HepG2 (cell line): Measurements from ENCODE around the gene PRR12. TPM values are rescaled to one million over a fixed set of nuclear protein-coding genes. Genes with fewer than 3 reads are reported as not detected.

Experiments
- ATAC-seq: fragments of 200-7000 bp; cut with Tn5 transposase; 3 replicates; pipeline ENCODE4 v1.9.1; 2020; ENCODE audit warnings: mild to moderate bottlenecking, moderate library complexity
- BruUV-seq: library from RNA; stranded (reverse); fragments of 400-500 nt; replicated peaks from 2 replicates; lab custom pipeline; 2021; lab: Mats Ljungman, UMichigan
- CTCF ChIA-PET: fragments of 300-600 bp; formaldehyde crosslinking; extraction: SDS; loops from one replicate; lab custom pipeline; 2021; ENCODE audit warnings: low total read pairs, inconsistent platforms, low intra/inter-chr PET ratio; lab: Yijun Ruan, JAX
- POLR2A ChIA-PET: fragments of 350-600 bp; sonication (Branson Sonifier 250); formaldehyde crosslinking; loops from one replicate; lab custom pipeline; 2020; ENCODE audit warnings: antibody characterized with exemption, inconsistent platforms; lab: Yijun Ruan, JAX
- DNase-seq: peaks from one replicate; pipeline ENCODE4 v3.0.0-alpha.2; 2015; ENCODE audit warnings: low spot score
- FAIRE-seq: peaks from 3 replicates; lab custom pipeline; 2011; peaks lifted over from hg19 to GRCh38; lab: Jason Lieb, UNC
- H2AFZ ChIP-seq: one replicate; pipeline ENCODE4 v1.6.1; 2011; ENCODE audit warnings: low read length, inconsistent platforms
- H3K27ac ChIP-seq: fragments of 300-600 bp; 3 replicates; pipeline ENCODE4 v1.8.0; 2011; ENCODE audit warnings: mixed run types, mild to moderate bottlenecking, mixed read lengths, low read length, inconsistent platforms; ENCODE audit not compliant: insufficient read depth; ENCODE audit errors: extremely low read length
- H3K27me3 ChIP-seq, 2 experiments: fragments of 200-600 bp in 1 of 2; 2 replicates in 1 of 2; 3 replicates in 1 of 2; pipeline versions ENCODE4 v1.6.0 to v1.8.0; 2011; ENCODE audit warnings: low read length in 2 of 2, mild to moderate bottlenecking in 2 of 2, moderate library complexity in 2 of 2, inconsistent platforms in 1 of 2; ENCODE audit not compliant: insufficient read depth in 2 of 2, control insufficient read depth in 1 of 2
- H3K36me3 ChIP-seq, 2 experiments: fragments of 200-600 bp in 1 of 2; replicated peaks in 1 of 2; 2 replicates in 1 of 2; 3 replicates in 1 of 2; pipeline versions ENCODE4 v1.5.1 to v1.8.0; 2011; ENCODE audit warnings: low read length in 2 of 2, inconsistent platforms in 1 of 2; ENCODE audit not compliant: insufficient read depth in 2 of 2, control insufficient read depth in 1 of 2
- H3K4me1 ChIP-seq: 2 replicates; pipeline ENCODE4 v1.5.1; 2012; ENCODE audit warnings: low read length, inconsistent platforms; ENCODE audit not compliant: insufficient read depth
- H3K4me2 ChIP-seq: 2 replicates; pipeline ENCODE4 v1.6.0; 2011; ENCODE audit warnings: low read depth, low read length, inconsistent platforms
- H3K4me3 ChIP-seq, 3 experiments: fragments of 200-600 bp in 1 of 3; sonication (generic), shearing (Covaris generic) in 1 of 3; replicated peaks in 1 of 3; 2 replicates each; pipeline ENCODE4 v1.5.1; 2011 to 2016; ENCODE audit warnings: low read length in 3 of 3, inconsistent platforms in 2 of 3, low read depth in 2 of 3, mild to moderate bottlenecking in 2 of 3, control low read depth in 1 of 3, mixed read lengths in 1 of 3; ENCODE audit not compliant: insufficient read depth in 1 of 3
- H3K79me2 ChIP-seq: one replicate; pipeline ENCODE4 v1.6.1; 2011; ENCODE audit warnings: low read length, inconsistent platforms; ENCODE audit not compliant: insufficient read depth
- H3K9ac ChIP-seq: 2 replicates; pipeline ENCODE4 v1.6.0; 2011; ENCODE audit warnings: mild to moderate bottlenecking, low read depth, low read length, inconsistent platforms; ENCODE audit not compliant: insufficient read depth
- H3K9me3 ChIP-seq: 2 replicates; pipeline ENCODE4 v1.5.1; 2012; ENCODE audit warnings: mild to moderate bottlenecking, low read length
- H4K20me1 ChIP-seq: 2 replicates; pipeline ENCODE4 v1.6.0; 2011; ENCODE audit warnings: inconsistent platforms, mild to moderate bottlenecking, low read length, moderate library complexity; ENCODE audit not compliant: insufficient read depth
- FLYWCH1 ChIP-seq: sonication (generic); formaldehyde crosslinking; IDR thresholded peaks from 2 replicates; pipeline ENCODE4 v1.8.1; 2023; ENCODE audit warnings: mild to moderate bottlenecking, missing genetic modification reagents
- KDM2A ChIP-seq: sonication (generic); formaldehyde crosslinking; IDR thresholded peaks from 2 replicates; pipeline ENCODE4 v1.4.0; 2020; ENCODE audit warnings: low read depth, missing genetic modification reagents, borderline replicate concordance
- MAFG ChIP-seq: sonication (generic); formaldehyde crosslinking; IDR thresholded peaks from 2 replicates; pipeline ENCODE4 v1.5.1; 2020; ENCODE audit warnings: mild to moderate bottlenecking, missing genetic modification reagents
- REXO4 ChIP-seq: sonication (generic); formaldehyde crosslinking; IDR thresholded peaks from 2 replicates; pipeline ENCODE4 v1.8.0; 2022; ENCODE audit warnings: missing genetic modification reagents, mild to moderate bottlenecking, borderline replicate concordance
- TEAD3 ChIP-seq: optimal IDR thresholded peaks from 2 replicates; pipeline ENCODE3; 2016; ENCODE audit warnings: borderline replicate concordance
- ZNF225 ChIP-seq: sonication (generic); formaldehyde crosslinking; IDR thresholded peaks from 2 replicates; pipeline ENCODE4 v1.4.0; 2020; ENCODE audit warnings: mild to moderate bottlenecking, missing genetic modification reagents
- WGBS: methylation state at CpG from one replicate; pipeline ENCODE4 v1.1.6; 2017; ENCODE audit warnings: low lambda C conversion rate; 5-methylcytosine and 5-hydroxymethylcytosine counted together
- in situ Hi-C: cut with HindIII; loops from 2 replicates; pipeline ENCODE4 v1.10.0; 2017; ENCODE audit warnings: low pct_unique_long_range_greater_than_20kb; ENCODE audit not compliant: extremely low pct_ligation_motif_present
- intact Hi-C: fragments of 100-400 bp; cut with micrococcal nuclease; formaldehyde crosslinking; loops from one replicate; pipeline ENCODE4 v1.10.0; 2022; ENCODE audit not compliant: unreplicated experiment
- polyA plus RNA-seq, 8 experiments: library from polyadenylated mRNA; depleted of rRNA in 3 of 8; stranded (reverse) in 7 of 8; unstranded in 1 of 8; fragments of >200 nt; fragmentation: Illumina TruSeq in 4 of 8; extraction: Trizol in 4 of 8; gene quantifications; 2 replicates each; pipeline versions ENCODE4 v1.2.1 to v1.2.3, GENCODE V29; 2011 to 2016; ENCODE audit warnings: low read depth in 4 of 8, missing spikeins in 1 of 8, mixed read lengths in 1 of 8; ENCODE audit not compliant: insufficient read depth in 1 of 8
- total RNA-seq, 5 experiments: library from RNA; depleted of rRNA; stranded (reverse); fragments of >200 nt; fragmentation: Illumina TruSeq; extraction: Trizol; gene quantifications; 2 replicates each; pipeline ENCODE4 v1.2.3, GENCODE V29; 2016; ENCODE audit warnings: low read depth in 1 of 5
- TF ChIP-seq, protein P1 (sequence below): sonication (generic); formaldehyde crosslinking; IDR thresholded peaks from 2 replicates; pipeline ENCODE4 v1.4.0; 2020; ENCODE audit warnings: missing genetic modification reagents, borderline replicate concordance
- TF ChIP-seq, protein P2 (sequence below): sonication (generic); formaldehyde crosslinking; IDR thresholded peaks from 2 replicates; pipeline ENCODE4 v1.8.1; 2023; ENCODE audit warnings: missing genetic modification reagents, mild to moderate bottlenecking, borderline replicate concordance
- TF ChIP-seq, protein P3 (sequence below): sonication (generic); formaldehyde crosslinking; IDR thresholded peaks from 2 replicates; pipeline ENCODE4 v1.4.0; 2020; ENCODE audit warnings: mild to moderate bottlenecking, missing genetic modification reagents

The PRR12 gene
- total and polyA plus RNA-seq, 2 of the 13 experiments (the other 11 are each of a cell fraction or from before 2014, with no cell fraction given), result 0.62 to 1.5 TPM

DNA sequence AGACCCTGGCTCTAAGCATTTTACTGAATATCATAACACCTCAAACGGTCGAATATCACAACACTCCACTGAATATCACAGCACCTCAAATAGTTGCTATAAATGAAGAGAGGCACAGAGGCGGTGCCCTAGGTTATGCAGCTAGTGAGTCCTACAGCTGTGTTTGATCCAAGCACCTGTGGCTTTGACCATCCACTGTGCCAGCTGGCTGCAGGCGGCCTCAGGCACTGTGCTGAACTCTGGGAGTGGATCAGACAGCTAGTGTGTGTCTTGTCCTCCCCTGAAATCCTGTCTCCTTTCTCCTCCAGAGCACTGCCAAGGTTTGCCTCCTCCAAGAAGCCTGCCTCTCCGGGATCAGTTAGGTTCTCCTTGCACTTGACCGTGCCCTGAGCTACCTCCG is 18.0 kb upstream of the PRR12 start:
- 100% methylated on average over 6 of the region's 7 CpGs for WGBS
- Histone ChIP-seq H3K9me3 (no peaks in the 10 kb centered on the region), H3K4me2 (no peak overlapping the region), H3K36me3 (peaks cover 3 to 19% of the 10 kb centered on the region in 2 experiments; a peak in 2 of 5 replicates), H3K27ac (no peak overlapping the region), H3K9ac (no peak overlapping the region), H3K79me2 (peaks cover 37% of the 10 kb centered on the region), H3K4me3 (no peak overlapping the region), H3K4me1 (peaks cover 21% of the 10 kb centered on the region), H3K27me3 (no peaks in the 10 kb centered on the region), H4K20me1 (0 out of 2 replicates have a peak, but pooled peaks cover 4% of the 10 kb centered on the region), H2AFZ (no peak overlapping the region)
- BruUV-seq, result no TSS peak
- ChIA-PET POLR2A (interaction anchor here (0.7 kb wide), 1 partner anchor 104 kb away, joined by 5 read pairs; no protein-coding TSS in a partner anchor), CTCF (interaction anchor here (3.8 kb wide), 1 partner anchor 67 kb away, joined by 47 read pairs; no protein-coding TSS in a partner anchor)
- no peak for ATAC-seq
- FAIRE-seq, result no peak
- intact Hi-C loops (no loop called here), in situ Hi-C loops (loop anchor here (5.0 kb wide), 1 partner anchor 76 kb away; the partner anchor contains the start of gene RPS11)
- DNase-seq, result no peak
- TF ChIP-seq, protein P1, sequence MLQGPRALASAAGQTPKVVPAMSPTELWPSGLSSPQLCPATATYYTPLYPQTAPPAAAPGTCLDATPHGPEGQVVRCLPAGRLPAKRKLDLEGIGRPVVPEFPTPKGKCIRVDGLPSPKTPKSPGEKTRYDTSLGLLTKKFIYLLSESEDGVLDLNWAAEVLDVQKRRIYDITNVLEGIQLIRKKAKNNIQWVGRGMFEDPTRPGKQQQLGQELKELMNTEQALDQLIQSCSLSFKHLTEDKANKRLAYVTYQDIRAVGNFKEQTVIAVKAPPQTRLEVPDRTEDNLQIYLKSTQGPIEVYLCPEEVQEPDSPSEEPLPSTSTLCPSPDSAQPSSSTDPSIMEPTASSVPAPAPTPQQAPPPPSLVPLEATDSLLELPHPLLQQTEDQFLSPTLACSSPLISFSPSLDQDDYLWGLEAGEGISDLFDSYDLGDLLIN (CRISPR knock-in tag), result no peak
- TF ChIP-seq FLYWCH1 (CRISPR knock-in tag), result no peak
- TF ChIP-seq ZNF225 (CRISPR knock-in tag), result no peak
- no peak for TF ChIP-seq MAFG (CRISPR knock-in tag)
- TF ChIP-seq REXO4 (CRISPR knock-in tag), result no peak

DNA sequence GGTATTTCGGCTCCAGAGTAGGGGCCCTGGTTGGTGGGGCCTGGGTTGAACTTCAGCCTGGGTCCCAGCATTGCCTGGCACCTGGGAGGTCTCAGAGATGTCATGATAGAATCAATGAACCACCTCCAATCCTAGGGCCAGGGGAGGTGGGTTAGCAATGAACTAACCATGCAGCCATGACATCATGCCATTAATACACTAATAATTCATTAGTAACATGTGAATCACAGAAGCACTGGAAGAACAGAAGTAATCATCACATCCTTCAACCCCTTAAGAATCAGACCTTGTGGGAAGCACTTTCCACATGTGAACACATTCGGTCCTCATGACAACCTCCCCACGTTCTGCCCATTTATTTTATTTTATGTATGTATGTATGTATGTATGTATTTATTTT is 17.6 kb upstream of the PRR12 start:
- no peak overlapping the region for H2AFZ ChIP-seq
- H3K4me3 ChIP-seq, result no peak overlapping the region
- no peaks in the 10 kb centered on the region for H3K27me3 ChIP-seq
- no peak for TF ChIP-seq TEAD3 (CRISPR knock-in tag)
- TF ChIP-seq KDM2A (CRISPR knock-in tag), result no peak
- TF ChIP-seq, protein P2, sequence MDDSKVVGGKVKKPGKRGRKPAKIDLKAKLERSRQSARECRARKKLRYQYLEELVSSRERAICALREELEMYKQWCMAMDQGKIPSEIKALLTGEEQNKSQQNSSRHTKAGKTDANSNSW, result no peak
- TF ChIP-seq, protein P3, sequence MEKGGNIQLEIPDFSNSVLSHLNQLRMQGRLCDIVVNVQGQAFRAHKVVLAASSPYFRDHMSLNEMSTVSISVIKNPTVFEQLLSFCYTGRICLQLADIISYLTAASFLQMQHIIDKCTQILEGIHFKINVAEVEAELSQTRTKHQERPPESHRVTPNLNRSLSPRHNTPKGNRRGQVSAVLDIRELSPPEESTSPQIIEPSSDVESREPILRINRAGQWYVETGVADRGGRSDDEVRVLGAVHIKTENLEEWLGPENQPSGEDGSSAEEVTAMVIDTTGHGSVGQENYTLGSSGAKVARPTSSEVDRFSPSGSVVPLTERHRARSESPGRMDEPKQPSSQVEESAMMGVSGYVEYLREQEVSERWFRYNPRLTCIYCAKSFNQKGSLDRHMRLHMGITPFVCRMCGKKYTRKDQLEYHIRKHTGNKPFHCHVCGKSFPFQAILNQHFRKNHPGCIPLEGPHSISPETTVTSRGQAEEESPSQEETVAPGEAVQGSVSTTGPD (CRISPR knock-in tag), result no peak
- intact Hi-C loops (no loop called here), in situ Hi-C loops (loop anchor here (5.0 kb wide), 1 partner anchor 76 kb away; the partner anchor contains the start of gene RPS11)
- WGBS, result 91% methylated on average over 2 of the region's 3 CpGs
- ChIA-PET CTCF (no interaction called here), POLR2A (interaction anchor here (0.7 kb wide), 1 partner anchor 84 kb away, joined by 4 read pairs; no protein-coding TSS in a partner anchor)
- no peaks in the 10 kb centered on the region for H3K9me3 ChIP-seq
- no peak for DNase-seq
- no peak for ATAC-seq
- H3K79me2 ChIP-seq, result peaks cover 36% of the 10 kb centered on the region
- no peak overlapping the region for H3K9ac ChIP-seq
- peaks cover 25% of the 10 kb centered on the region for H3K4me1 ChIP-seq
- FAIRE-seq, result no peak
- no peak overlapping the region for H3K4me2 ChIP-seq
- BruUV-seq, result no TSS peak
- 0 out of 2 replicates have a peak, but pooled peaks cover 4% of the 10 kb centered on the region for H4K20me1 ChIP-seq
- no peak overlapping the region for H3K27ac ChIP-seq
- H3K36me3 ChIP-seq, result peaks cover 3 to 19% of the 10 kb centered on the region in 2 experiments; a peak in 2 of 5 replicates
